WTC11 (cell line): Measurements from ENCODE around the gene SLC38A8. TPM values are rescaled to one million over a fixed set of nuclear protein-coding genes. Genes with fewer than 3 reads are reported as not detected.

Source experiments
- ATAC-seq: fragments of 200-7000 bp; cut with Tn5 transposase; 2 replicates; pipeline ENCODE4 v1.10.0; 2021; ENCODE audit warnings: mild to moderate bottlenecking, moderate library complexity
- CTCF ChIA-PET: fragments of 300-600 bp; sonication (Branson Sonifier 250); formaldehyde crosslinking; loops from one replicate; lab custom pipeline; 2021; ENCODE audit warnings: antibody characterized with exemption; lab: Charles Lee
- POLR2A ChIA-PET: fragments of 350-600 bp; sonication (Branson Sonifier 250); formaldehyde crosslinking; loops from one replicate; lab custom pipeline; 2021; ENCODE audit warnings: antibody characterized with exemption; lab: Charles Lee
- DNase-seq: peaks from one replicate; pipeline ENCODE4 v3.0.0; 2021; ENCODE audit warnings: low spot score
- H3K27ac Mint-ChIP-seq: 2 replicates; pipeline ENCODE4 v1.8.0; 2021; ENCODE audit warnings: mixed read lengths
- H3K27me3 Mint-ChIP-seq: 2 replicates; pipeline ENCODE4 v1.8.0; 2021; ENCODE audit warnings: low read depth, mild to moderate bottlenecking, moderate library complexity, mixed read lengths
- H3K36me3 Mint-ChIP-seq: 2 replicates; pipeline ENCODE4 v1.8.0; 2021; ENCODE audit warnings: mixed read lengths
- H3K4me1 Mint-ChIP-seq: 2 replicates; pipeline ENCODE4 v1.8.0; 2022; ENCODE audit warnings: mixed read lengths
- H3K4me3 Mint-ChIP-seq: 2 replicates; pipeline ENCODE4 v1.8.0; 2021; ENCODE audit warnings: mild to moderate bottlenecking, moderate library complexity, mixed read lengths
- H3K9me3 Mint-ChIP-seq: 2 replicates; pipeline ENCODE4 v1.8.0; 2021; ENCODE audit warnings: mixed read lengths
- AFF4 ChIP-seq: sonication (generic); formaldehyde crosslinking; IDR thresholded peaks from 2 replicates; pipeline ENCODE4 v1.8.1; 2023; ENCODE audit warnings: mild to moderate bottlenecking, missing genetic modification reagents, borderline replicate concordance
- CDX4 ChIP-seq: fragments of 250-450 bp; sonication (Bioruptor Pico); IDR thresholded peaks from 2 replicates; pipeline ENCODE4 v1.9.0; 2021; ENCODE audit warnings: moderate library complexity, mild to moderate bottlenecking, inconsistent platforms, borderline replicate concordance
- ESRRA ChIP-seq: sonication (generic); formaldehyde crosslinking; IDR thresholded peaks from 2 replicates; pipeline ENCODE4 v1.8.1; 2022; ENCODE audit warnings: mild to moderate bottlenecking, missing genetic modification reagents, borderline replicate concordance
- FOXJ3 ChIP-seq: sonication (generic); formaldehyde crosslinking; IDR thresholded peaks from 2 replicates; pipeline ENCODE4 v1.9.0; 2021; ENCODE audit warnings: missing genetic modification reagents, mild to moderate bottlenecking, borderline replicate concordance
- GABPB1 ChIP-seq: sonication (generic); formaldehyde crosslinking; IDR thresholded peaks from 2 replicates; pipeline ENCODE4 v1.8.1; 2023; ENCODE audit warnings: mild to moderate bottlenecking, missing genetic modification reagents
- PREB ChIP-seq: sonication (generic); formaldehyde crosslinking; IDR thresholded peaks from 2 replicates; pipeline ENCODE4 v1.8.1; 2022; ENCODE audit warnings: mild to moderate bottlenecking, missing genetic modification reagents, moderate library complexity, borderline replicate concordance
- RORB ChIP-seq: fragments of 250-450 bp; sonication (Bioruptor Pico); IDR thresholded peaks from 2 replicates; pipeline ENCODE4 v1.9.0; 2021; ENCODE audit warnings: mild to moderate bottlenecking
- ZBTB43 ChIP-seq: sonication (generic); formaldehyde crosslinking; IDR thresholded peaks from 2 replicates; pipeline ENCODE4 v1.8.1; 2023; ENCODE audit warnings: mild to moderate bottlenecking, missing genetic modification reagents
- ZNF121 ChIP-seq: sonication (generic); formaldehyde crosslinking; IDR thresholded peaks from 2 replicates; pipeline ENCODE4 v1.8.0; 2023; ENCODE audit warnings: missing genetic modification reagents
- ZNF232 ChIP-seq: sonication (generic); formaldehyde crosslinking; IDR thresholded peaks from 2 replicates; pipeline ENCODE4 v1.8.0; 2022; ENCODE audit warnings: mild to moderate bottlenecking, missing genetic modification reagents
- ZNF423 ChIP-seq: fragments of 250-450 bp; sonication (Bioruptor Pico); IDR thresholded peaks from 2 replicates; pipeline ENCODE4 v2.1.2; 2022; ENCODE audit warnings: mild to moderate bottlenecking, moderate library complexity
- total RNA-seq: library from RNA; stranded (reverse); gene quantifications from 3 replicates; pipeline ENCODE4 v1.2.3, GENCODE V29; 2021

SLC38A8 gene
- total RNA-seq, 1 experiment from 2014 or later: not detected

DNA sequence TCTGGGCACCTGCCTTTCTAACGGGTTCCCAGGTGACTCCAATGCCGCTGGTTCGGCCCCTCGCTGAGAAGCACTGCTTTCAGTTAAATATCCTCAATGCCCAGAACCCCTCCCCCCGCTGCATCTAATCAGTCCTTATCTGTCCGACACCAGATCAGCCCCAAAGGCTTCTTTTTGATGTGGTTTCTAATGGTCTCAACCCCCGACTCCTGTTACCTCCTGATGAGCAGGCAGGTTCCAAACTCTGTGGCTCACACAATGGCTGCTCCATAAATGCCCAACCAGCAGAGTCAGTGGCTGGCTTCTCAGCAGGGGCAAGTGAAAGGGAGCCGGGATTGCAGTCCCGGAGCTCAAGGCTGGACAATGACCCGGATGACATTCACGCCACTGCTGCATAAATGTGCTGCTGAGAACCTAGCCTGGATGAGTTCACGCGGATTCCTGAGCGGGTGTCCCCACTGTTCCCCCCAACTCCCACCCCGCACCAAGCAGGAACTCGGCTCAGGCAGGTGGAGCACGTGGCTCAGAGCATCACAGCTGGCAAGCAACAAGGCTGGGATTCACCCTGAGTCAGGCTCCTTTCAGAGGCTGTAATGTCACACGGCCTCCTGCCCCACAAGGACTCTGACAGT is 1.0 kb upstream of the SLC38A8 start (continued):
- TF ChIP-seq FOXJ3 (no peak), RORB (no peak)

- POLR2A ChIA-PET: no interaction called here
- peaks cover 17% of the 10 kb centered on the region for H3K4me1 Mint-ChIP-seq
These were observed 387 bp upstream of the SLC38A8 start for GRCh38 chr16:84042879-84043485.

DNA sequence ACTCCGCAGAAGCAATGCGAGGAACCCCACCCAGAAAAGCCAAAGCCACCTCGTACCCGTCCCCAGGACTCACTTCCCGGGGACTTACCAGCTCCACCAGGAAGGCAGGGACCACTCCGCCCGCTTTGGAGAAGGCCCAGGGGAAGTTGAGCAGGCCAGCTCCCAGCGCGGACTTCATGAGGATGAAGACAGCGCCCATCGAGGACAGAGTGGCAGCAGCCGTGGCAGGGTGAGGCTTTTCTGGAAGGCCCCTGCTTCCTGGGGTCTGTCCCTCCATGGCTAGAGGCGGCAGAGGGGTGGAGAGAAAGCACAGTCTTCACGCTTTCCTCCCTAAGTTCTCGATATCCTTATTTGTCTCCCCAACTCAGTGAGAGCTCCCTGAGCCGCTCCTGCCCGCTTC is 714 bp downstream of the SLC38A8 start:
- no peak for DNase-seq
- TF ChIP-seq AFF4 (CRISPR knock-in tag): no peak
- no peak for TF ChIP-seq ESRRA (CRISPR knock-in tag)
- TF ChIP-seq, all 79 proteins: peak for 0
- CTCF ChIA-PET: interaction anchor here (1.0 to 10.2 kb wide), 11 partner anchors 10 to 145 kb away, joined by 3 to 131 read pairs (median 7); partner anchors contain the start of gene TAF1C
- no peaks in the 10 kb centered on the region for H3K9me3 Mint-ChIP-seq
- H3K36me3 Mint-ChIP-seq: no peaks in the 10 kb centered on the region
- H3K4me1 Mint-ChIP-seq: peaks cover 17% of the 10 kb centered on the region
- no peak overlapping the region for H3K4me3 Mint-ChIP-seq
- no peaks in the 10 kb centered on the region for H3K27me3 Mint-ChIP-seq
- POLR2A ChIA-PET: no interaction called here
- no peak for ATAC-seq
- no peak overlapping the region for H3K27ac Mint-ChIP-seq

More at GRCh38 chr16:84042879-84043485, 387 bp upstream of the SLC38A8 start:
- no peaks in the 10 kb centered on the region for H3K36me3 Mint-ChIP-seq
- H3K27me3 Mint-ChIP-seq: no peaks in the 10 kb centered on the region
- CTCF ChIA-PET: interaction anchor here (1.0 to 10.2 kb wide), 15 partner anchors 11 to 144 kb away, joined by 3 to 131 read pairs (median 7); partner anchors contain the start of genes MBTPS1, OSGIN1 and TAF1C
- 0 out of 2 replicates have a peak, but pooled peaks have one; percentile 14 for TF ChIP-seq ZNF121 (CRISPR knock-in tag)
- 0 out of 2 replicates have a peak, but pooled peaks have one; percentile 23 for TF ChIP-seq ZBTB43
- no peak for TF ChIP-seq ZNF232 (CRISPR knock-in tag)
- TF ChIP-seq GABPB1 (CRISPR knock-in tag): peak; percentile 86
- TF ChIP-seq PREB (CRISPR knock-in tag): no peak
- peak; percentile 15; the same call in 1 of the 2 replicates for TF ChIP-seq ZNF423
- no peak for TF ChIP-seq CDX4 (CRISPR knock-in tag)
- no peaks in the 10 kb centered on the region for H3K9me3 Mint-ChIP-seq
- peak; percentile 48 for ATAC-seq
- peak; percentile 46 for DNase-seq
- no peak overlapping the region for H3K4me3 Mint-ChIP-seq
- H3K27ac Mint-ChIP-seq: no peak overlapping the region
